ENCODE data around the gene CREB3L2. TPM values are rescaled to one million over a fixed set of nuclear protein-coding genes. Genes with fewer than 3 reads are reported as not detected.

Gene CREB3L2
- total RNA-seq, 1 donor from 2014 or later, result 1.7 TPM

GRCh38 chr7:137898839-137899721 is 102.8 kb downstream of the CREB3L2 start:
- peak; percentile 82 for DNase-seq

GRCh38 chr7:137895301-137896221 is 106.3 kb downstream of the CREB3L2 start:
- DNase-seq, result no peak

- no peak for DNase-seq
Measured at GRCh38 chr7:137893143-137893742, 108.6 kb downstream of the CREB3L2 start.

- no peak for DNase-seq
Measured at GRCh38 chr7:137891016-137891655, 110.8 kb downstream of the CREB3L2 start.

- no peak for DNase-seq
Measured at GRCh38 chr7:137890449-137890921, 111.4 kb downstream of the CREB3L2 start.

GRCh38 chr7:137888241-137888640 is 113.6 kb downstream of the CREB3L2 start:
- DNase-seq, result no peak

- no peak for DNase-seq
Measured at GRCh38 chr7:137886746-137887145, 115.1 kb downstream of the CREB3L2 start.

- DNase-seq, result no peak
Measured at GRCh38 chr7:137886281-137886680, 115.6 kb downstream of the CREB3L2 start.

GRCh38 chr7:137885678-137886077 is 116.2 kb downstream of the CREB3L2 start:
- DNase-seq, result no peak

GRCh38 chr7:137882806-137883205 is 119.1 kb downstream of the CREB3L2 start:
- DNase-seq, result no peak

- DNase-seq, result peak; percentile 14
Measured at GRCh38 chr7:137882261-137882668, 119.6 kb downstream of the CREB3L2 start.

GRCh38 chr7:137881607-137882260 is 120.2 kb downstream of the CREB3L2 start:
- no peak for DNase-seq

GRCh38 chr7:137880432-137880831 is 121.5 kb downstream of the CREB3L2 start:
- DNase-seq, result no peak

- no peak for DNase-seq
Measured at GRCh38 chr7:137879357-137880158, 122.3 kb downstream of the CREB3L2 start.

GRCh38 chr7:137878333-137878961 is 123.4 kb downstream of the CREB3L2 start:
- DNase-seq, result no peak

- no peak for DNase-seq
Measured at GRCh38 chr7:137877027-137877675, 124.7 kb downstream of the CREB3L2 start.

GRCh38 chr7:137875746-137876145 is 126.1 kb downstream of the CREB3L2 start:
- DNase-seq, result no peak

GRCh38 chr7:137873979-137874777 is 127.7 kb downstream of the CREB3L2 start:
- DNase-seq, result no peak

GRCh38 chr7:137873524-137873923 is 128.4 kb downstream of the CREB3L2 start:
- no peak for DNase-seq

Measured in occipital lobe (tissue), 2 donors.